Measurements from ENCODE around the gene TESK2.
"Not testable (repeated sequence)": the region's sequence is repeated elsewhere in the genome, so short reads cannot be mapped to it uniquely, and the experiment has no call there.

The TESK2 gene

DNA sequence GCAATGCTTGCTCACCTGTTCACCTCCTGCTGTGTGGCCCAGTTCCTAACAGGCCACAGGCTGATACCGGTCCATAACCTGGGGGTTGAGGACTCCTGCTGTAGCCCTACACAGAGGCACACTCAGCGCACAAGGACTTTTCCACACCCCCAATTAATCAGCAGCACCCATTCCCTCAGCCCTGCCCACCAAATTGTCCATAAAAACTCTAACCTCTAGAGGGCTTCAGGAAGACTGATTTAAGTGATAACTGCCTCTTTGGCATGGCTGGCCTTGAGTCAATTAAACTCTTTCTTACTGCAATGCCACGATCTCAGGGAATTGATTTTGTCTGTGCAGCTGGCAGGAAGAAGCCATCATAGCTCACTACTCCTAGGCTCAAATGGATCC, 79.5 kb downstream of the TESK2 start:
- no peak for DNase-seq (ENCODE audit: low read depth in 3 of 3)

DNA sequence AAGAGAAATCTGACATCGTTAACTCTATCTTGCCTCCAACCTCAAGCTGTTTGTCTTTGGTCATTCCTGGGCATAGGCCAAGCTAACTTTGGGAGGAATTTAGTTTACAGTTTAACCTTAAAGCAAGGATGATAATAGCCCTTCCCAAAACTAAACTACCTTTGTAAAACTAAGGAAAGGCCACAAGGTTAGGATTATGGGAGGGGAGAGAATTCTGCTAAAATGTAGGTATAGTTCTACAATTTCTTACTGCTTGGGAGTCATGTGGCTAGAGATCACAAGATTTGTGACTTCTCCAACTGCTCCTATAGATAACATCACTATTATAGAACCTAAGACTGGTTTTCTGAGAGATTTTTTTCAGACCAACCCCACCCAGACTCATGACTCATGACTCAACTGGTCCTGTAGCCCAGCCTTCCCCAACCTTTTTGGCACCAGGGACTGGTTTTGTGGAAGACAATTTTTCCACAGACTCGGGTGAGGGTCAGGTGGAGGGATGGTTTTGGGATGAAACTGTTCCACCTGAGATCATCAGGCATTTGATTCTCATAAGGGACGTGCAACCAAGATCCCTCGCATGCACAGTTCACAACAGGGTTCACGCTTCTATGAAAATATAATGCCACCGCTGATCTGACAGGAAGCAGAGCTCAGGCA, 80.0 kb downstream of the TESK2 start:
- DNase-seq (ENCODE audit: low read depth in 3 of 3) = no peak

DNA sequence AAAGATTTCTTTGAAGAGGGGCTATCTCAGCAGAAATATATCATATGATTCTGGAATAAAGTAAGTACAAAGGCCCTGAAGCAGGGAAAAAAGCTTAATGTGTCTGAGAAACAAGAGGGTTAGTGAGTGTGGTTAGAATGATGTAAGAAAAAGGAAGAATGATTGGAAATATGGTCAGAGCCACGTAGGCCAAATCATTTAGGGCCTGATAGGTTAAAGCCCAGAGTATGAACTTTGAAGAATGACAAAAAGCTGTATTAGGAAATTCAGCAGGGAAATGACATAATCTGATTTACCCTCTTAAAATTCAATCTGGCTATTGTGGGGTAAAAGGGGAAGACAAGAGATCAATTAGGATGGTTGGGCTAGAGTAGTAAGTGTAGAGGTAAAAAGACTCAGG, 81.7 kb downstream of the TESK2 start:
- DNase-seq (ENCODE audit: low read depth in 3 of 3) = no peak

DNA sequence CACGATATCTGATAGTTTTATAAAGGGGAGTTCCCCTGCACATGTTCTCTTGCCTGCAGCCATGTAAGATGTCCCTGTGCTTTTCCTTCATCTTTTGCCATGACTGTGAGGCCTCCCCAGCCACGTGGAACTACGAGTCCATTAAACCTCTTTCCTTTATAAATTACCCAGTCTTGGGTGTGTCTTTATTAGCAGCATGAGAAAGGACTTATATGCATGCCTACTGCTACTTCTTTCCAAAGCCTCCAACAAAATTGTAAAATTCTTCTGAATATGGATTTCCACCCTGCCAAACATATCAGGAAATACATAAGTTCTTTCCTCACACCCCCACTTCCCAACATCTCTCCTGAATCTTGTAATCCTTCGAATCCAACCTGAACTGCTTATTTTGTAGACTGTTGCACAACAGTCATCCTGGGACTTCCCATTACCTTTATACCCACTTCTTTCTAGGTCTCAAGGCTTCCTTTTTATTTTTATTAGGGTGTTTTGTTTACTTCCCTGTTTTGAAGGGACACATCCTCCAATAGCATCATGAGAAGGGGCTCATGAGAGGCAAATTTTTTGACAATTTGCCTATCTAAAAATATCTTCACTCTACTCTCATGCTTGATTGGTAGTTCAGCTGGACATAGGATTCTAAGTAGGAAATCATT, 83.2 kb downstream of the TESK2 start:
- DNase-seq (ENCODE audit: low read depth in 3 of 3) = no peak

DNA sequence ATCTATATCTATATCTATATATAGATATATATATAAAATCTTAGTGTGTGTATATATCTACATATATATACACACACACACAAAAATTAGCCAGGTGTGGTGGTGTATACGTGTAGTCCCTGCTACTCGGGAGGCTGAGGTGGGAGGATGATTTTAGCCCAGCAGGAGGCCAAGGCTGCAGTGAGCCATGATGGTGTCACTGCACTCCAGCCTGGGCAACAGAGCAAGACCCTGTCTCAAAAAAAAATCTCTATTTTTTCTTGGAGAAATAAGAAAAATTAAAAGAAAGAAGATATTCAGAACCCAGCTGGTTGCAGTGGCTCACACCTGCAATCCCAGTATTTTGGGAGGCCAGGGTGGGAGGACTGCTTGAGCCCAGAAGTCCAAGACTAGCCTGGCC, 85.3 kb downstream of the TESK2 start:
- no peak for DNase-seq (ENCODE audit: low read depth in 3 of 3)

DNA sequence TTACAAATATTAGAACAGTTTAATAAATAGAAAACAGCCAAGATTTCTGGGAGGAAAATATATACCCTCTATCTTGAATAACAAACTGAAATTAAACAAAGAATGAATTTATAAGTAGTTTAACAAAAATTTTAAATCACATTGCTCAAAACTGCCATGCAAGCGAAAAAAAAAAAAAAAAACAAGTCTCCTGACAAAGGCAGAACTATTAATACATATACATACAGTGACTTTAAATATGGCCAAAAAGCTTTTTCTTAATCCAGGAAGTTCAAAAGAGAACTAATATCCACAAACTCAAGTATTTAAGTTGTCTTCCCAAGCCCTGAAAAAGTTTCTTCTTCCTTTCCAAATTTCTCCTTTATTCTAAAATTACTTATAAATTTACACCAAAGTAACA, 87.2 kb downstream of the TESK2 start:
- DNase-seq (ENCODE audit: low read depth in 3 of 3) = no peak

DNA sequence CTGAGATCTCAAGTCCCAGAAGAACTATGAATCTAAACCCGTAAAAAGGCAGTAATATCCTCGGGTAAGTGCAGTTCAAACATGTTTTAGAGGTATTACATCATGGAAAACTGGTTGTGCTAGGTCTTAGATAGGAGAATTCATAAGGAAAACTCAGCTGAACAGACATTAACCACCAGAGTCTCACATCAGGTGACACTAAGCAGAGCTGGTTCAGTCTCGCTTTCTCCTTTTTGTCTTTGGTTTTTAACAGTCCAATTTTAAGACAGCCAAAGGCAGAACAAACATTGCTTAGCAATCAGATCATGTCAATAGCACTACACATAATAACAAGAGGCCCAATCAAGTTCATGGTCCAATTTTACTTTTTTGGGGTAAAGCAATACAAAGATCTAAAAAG, 87.7 kb downstream of the TESK2 start:
- DNase-seq (ENCODE audit: low read depth in 3 of 3) = no peak

DNA sequence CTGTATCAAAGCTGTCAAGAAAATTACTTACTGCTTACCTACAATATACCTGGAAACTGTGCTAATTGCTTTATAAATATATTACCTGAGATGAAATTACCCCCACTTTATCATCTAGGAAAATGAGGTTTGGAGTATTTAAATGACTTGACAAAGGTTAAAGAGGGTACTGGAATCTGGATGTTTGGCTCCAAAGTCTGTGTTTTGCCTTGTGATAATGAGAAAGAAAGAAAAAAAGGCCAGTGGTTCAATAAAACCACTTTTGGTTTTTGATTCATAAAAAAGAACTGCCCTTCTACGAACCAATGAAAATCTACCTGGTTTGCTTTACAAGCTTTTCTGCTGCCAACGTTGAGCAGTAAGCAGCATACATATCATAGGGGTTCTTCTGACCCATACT, 89.4 kb downstream of the TESK2 start:
- no peak for DNase-seq (ENCODE audit: low read depth in 3 of 3)

DNA sequence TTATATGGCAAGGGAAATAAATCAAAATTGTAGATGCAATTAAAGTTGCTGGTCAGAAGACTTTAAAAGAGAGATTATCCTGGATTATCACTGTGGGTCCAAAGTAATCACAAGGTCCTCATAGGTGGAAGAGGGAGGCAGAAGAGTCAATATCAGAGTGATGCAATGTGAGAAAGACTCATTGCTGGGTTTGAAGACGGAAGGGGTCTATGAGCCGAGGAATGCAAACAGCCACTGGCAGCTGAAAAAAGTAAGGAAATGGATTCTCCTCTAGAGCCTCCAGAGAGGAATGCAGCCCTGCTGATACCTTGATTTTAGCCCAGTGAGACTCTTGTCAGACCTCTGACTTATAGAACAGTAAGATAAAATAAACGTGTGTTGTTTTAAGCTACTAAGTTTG, 90.9 kb downstream of the TESK2 start:
- DNase-seq (ENCODE audit: low read depth in 3 of 3) = no peak

DNA sequence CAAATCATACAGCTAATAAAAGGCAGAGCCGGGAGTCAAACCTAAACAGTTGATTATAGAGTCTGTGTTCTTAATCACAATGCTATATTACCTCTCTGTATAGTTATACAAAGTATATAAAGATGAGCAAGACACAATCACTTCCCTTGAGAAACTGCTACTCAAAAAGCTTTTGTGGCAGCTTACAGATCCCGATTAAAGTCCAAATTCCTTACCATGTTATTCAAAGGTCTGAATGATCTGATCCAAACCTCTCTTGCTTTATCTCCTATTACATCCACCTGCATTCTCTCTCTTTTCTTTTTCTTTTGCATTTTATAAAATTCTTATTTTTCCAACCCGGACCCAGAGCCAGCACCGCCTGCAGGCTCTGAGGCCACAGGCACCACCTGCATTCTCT, 93.7 kb downstream of the TESK2 start:
- DNase-seq (ENCODE audit: low read depth in 3 of 3) = no peak

DNA sequence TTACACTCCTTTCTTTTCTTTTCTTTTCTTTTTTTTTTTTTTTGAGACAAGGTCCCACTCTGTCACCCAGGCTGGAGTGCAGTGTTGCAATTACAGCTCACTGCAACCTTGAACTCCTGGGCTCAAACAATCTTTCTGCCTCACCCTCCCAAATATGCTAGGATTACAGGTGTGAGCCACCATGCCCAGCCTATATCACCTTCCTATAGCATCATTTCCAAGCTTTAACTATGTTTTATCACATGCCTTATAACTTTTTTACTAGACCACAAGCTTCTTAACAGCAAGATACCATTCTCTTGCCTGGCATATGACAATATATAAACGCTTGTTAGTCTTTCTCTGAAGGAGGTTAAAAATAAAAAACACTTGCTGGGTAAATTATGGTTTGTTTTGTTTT, 95.4 kb downstream of the TESK2 start:
- DNase-seq (ENCODE audit: low read depth in 3 of 3) = no peak

DNA sequence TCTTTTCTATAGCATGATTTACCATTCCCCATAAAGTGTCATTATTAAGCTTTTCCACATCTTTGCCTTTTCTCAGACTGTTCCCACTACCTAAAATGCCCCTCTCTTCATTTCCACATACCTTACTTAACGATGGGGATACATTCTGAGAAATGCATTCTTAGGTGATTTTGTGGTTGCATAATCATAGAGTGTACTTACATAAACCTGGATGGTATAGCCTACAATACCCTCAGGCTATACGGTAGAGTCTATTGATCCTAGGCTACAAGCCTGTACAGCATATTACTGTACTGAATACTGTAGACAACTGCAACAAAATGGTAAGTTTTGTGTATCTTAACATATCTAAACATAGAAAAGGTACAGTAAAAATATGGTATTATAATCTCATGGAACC, 95.9 kb downstream of the TESK2 start:
- no peak for DNase-seq (ENCODE audit: low read depth in 3 of 3)

DNA sequence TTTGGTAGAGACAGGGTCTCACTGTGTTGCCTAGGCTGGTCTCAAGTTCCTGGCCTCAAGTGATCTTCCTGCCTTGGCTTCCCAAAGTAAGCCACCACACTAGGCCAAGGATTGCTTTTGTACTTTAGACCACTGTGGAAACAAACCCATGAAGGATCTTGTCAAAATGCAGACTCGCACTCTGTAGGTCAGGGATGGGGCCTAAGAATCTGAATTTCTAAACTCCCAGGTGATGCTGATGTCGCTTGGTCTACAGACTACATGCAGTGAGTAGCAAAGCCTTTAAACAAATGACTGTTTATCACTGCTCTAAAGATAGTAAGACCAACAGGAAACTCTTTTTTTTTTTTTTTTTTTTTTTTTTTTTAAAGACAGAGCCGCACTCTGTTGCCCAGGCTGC, 96.6 kb downstream of the TESK2 start:
- no peak for DNase-seq (ENCODE audit: low read depth in 3 of 3)

DNA sequence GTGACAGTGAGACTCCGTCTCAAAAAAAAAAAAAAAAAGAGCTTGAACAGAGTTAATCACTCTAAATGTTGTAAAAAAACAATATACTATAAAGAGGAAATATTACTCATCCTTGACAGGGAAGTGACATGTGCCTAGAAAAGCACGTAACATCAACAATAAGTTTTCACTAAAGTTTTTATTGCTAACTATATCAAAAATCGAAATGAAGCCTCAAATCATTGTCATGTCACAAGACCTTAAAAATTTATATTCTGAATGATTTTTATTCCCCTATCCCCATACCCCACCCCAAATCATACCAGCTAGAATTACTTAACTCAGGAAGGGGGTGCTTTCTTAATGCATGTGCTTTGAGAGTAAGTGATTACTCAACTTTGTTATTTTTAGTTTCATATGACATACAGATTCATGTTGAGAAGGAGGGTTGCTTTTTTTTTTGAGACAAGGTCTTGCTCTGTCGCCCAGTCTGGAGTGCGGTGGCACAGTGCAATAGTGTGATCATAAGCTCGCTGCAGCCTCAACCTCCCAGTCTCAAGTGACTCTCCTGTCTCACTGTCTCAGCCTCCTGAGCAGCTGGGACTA, 97.2 kb downstream of the TESK2 start:
- DNase-seq (ENCODE audit: low read depth in 3 of 3) = no peak

DNA sequence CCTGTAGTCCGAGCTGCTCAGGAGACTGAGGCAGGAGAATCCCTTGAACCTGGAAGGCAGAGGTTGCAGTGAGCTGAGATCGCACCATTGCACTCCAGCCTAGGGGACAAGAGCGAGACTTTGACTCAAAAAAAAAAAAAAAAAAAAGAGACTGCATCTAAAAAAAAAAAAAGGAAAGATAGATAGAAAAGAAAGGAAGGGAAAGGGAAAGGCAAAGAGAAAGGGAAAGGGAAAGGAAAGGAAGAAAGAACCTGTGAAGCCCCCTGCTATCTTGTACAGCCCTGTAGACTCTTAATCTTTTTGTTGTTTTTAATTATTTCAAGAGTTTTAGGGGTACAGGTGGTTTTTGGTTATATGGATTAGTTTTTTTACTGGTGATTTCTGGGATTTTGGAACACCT, 104.7 kb downstream of the TESK2 start:
- DNase-seq (ENCODE audit: low read depth in 3 of 3) = no peak

DNA sequence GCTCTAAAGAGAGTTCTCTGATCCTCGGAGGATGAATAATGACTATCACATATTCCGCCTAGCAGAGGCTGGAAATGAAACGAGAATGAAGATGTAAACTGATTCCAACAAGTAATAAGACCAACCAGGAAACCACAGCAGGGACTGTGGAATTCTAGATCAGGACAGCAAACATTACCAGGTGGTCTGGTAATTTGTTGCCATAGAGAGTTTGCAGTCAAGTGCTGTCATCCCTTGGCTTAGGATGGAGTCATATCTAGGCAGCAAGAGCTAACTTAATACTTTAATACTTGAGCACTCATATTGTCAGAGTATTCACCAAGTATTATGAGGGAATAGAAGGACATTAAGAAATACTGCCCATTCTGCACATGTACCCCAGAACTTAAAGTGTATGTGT, 105.7 kb downstream of the TESK2 start:
- no peak for DNase-seq (ENCODE audit: low read depth in 3 of 3)

DNA sequence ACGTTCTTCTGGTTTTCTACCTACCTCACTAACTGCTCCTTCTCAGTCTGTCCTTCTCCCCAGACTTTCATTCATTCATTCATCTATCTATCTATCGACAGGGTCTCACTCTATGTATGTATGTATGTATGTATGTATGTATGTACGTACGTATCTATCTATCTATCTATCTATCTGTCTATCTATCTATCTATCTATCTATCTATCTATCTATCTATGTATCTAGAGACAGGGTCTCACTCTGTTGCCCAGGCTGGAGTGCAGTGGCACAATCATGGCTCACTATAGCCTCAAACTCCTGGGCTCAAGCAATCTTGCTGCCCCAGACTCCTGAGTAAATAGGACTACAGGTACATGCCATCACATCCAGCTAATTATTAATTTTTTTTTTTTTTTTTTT, 106.8 kb downstream of the TESK2 start:
- DNase-seq (ENCODE audit: low read depth in 3 of 3) = not testable (repeated sequence)

DNA sequence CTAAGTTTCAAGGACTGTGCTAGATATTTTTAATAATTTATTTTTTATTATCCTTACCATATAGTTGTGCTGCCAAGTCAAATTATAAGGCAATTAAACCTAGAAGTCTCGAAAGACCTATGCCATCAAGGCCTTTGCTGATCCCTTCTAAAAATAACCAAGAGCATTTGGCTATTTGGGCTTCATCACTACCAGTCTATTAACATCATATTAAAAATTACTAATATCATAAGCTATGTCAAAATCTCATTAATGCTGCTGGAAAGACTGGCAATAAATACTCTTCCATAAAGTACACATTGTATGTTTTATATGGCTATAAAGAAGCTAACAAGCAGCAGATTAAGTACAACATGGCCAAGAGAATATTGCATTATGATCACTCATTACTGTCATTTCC, 107.8 kb downstream of the TESK2 start:
- no peak for DNase-seq (ENCODE audit: low read depth in 3 of 3)

DNA sequence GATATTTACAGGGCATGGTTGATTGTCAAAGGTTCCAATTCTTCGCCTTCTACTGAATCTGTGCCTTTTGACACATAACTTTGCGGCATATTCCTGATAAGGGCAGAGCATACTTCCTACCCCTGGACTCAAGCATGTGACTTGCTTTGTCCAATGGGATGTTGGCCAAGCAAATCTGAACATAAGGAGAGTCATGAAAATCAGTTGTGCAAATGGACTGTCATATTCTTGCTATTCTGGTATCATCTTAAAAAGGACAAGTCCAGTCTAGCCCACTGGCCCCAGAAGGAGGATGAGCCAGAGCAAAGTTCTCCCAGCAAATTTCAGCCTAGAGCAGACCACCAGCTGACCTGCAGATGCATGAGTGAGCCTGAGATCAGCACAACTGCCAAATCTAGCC, 109.7 kb downstream of the TESK2 start:
- no peak for DNase-seq (ENCODE audit: low read depth in 3 of 3)

DNA sequence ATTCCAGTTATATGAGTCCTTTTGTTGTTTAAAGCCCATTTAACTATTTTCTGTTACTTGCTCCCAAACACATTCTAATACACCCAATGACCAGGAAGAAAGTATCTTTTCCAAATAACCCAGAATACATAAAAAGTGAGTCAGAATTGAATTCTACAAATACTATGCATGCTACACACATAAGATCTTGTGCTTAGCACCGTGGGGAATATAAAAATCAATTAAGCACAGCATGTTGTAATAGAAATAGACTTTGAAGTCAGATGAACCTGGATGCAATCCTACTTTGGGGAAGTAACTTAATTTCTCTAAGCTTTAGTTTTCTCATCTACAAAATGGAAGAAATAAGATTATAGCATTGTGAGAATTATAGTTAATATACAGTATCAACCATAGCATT, 110.2 kb downstream of the TESK2 start:
- DNase-seq (ENCODE audit: low read depth in 3 of 3) = no peak

DNA sequence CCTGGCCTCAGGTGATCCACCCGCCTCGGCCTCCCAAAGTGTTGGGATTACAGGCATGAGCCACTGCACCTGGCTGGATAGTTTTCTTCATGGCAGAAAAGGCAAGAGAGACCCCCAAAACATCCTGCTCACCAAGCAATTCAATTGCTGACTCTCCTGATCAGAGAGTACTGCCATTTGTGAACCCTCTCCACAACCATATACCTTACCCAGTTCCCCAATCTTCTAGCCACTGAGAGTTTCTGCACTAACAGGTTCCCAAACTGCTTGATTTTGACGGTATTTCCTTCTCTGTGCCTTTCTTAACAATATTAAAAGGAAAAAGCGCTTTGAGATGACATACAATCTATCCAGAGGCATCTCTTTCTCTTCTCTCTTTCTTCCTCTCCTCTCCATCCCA, 110.8 kb downstream of the TESK2 start:
- DNase-seq (ENCODE audit: low read depth in 3 of 3) = no peak

DNA sequence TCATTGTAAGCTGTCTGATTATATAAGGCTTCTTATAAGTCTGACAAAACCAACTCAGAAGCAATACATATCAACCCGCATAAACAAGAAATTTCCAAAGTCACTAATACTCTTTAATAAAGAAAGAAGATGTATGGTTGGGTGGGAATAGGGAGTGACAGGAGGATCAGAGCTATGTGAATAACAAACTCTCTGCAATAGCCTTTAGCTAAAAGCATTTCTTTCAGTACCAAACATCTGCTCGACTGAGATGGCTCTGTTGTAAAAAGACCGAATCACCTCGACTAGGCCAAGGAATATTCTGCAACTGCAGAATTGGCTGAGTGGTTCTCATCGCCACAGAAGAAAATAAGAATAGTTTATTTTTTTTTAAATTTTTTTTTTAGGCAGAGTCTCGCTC, 111.4 kb downstream of the TESK2 start:
- DNase-seq (ENCODE audit: low read depth in 3 of 3) = no peak

DNA sequence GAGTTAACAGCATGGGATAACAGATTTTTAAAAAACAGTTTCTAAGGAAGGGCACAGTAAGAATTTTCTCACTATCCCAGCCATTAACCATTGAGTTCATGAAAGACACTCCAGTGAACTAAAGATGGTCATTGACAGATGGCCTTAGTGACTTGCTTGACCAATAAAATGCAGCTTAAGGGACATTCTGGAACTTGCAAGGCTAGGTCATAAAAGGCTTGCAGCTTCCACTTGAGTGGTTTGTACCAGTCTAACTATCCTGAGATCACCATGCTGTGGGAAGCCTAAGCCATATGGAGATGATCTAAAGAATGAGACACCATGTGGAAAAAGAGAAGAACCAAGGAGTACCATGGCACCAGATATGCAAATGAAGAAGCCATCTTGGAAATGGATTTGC, 112.8 kb downstream of the TESK2 start:
- DNase-seq (ENCODE audit: low read depth in 3 of 3) = no peak

Measured in stimulated activated CD4-positive, alpha-beta T cell treated with anti-CD3 and anti-CD28 coated beads, TNF-alpha, amount 100 ng/mL, for 48 hours (primary cell).